Smooth muscle cell (in vitro differentiated cells): ENCODE measurements around the gene RPS6KA2. TPM values are rescaled to one million over a fixed set of nuclear protein-coding genes. Genes with fewer than 3 reads are reported as not detected.

Source experiments
- DNase-seq: peaks from one replicate; lab custom pipeline; 2025; ENCODE audit not compliant: unreplicated experiment; lab: John Stamatoyannopoulos, UW
- H2AFZ ChIP-seq: fragments of 200-600 bp; sonication (generic); 2 replicates; pipeline ENCODE4 v1.6.0; 2016; ENCODE audit warnings: antibody characterized with exemption, low read depth, mild to moderate bottlenecking
- H3F3A ChIP-seq: fragments of 200-600 bp; sonication (generic); 2 replicates; pipeline ENCODE4 v1.6.0; 2017; ENCODE audit warnings: antibody characterized with exemption, low read depth
- H3K27ac ChIP-seq: fragments of 200-600 bp; sonication (generic); 2 replicates; pipeline ENCODE4 v1.5.1; 2016; ENCODE audit warnings: low read depth, mild to moderate bottlenecking
- H3K27me3 ChIP-seq: fragments of 200-600 bp; sonication (generic); 2 replicates; pipeline ENCODE4 v1.6.1; 2016; ENCODE audit warnings: low read depth, mild to moderate bottlenecking
- H3K36me3 ChIP-seq: fragments of 200-600 bp; sonication (generic); 2 replicates; pipeline ENCODE4 v1.5.1; 2016; ENCODE audit warnings: low read depth
- H3K4me1 ChIP-seq: fragments of 200-600 bp; sonication (generic); 2 replicates; pipeline ENCODE4 v1.5.1; 2016; ENCODE audit warnings: low read depth
- H3K4me2 ChIP-seq: fragments of 200-600 bp; sonication (generic); 2 replicates; pipeline ENCODE4 v1.6.0; 2016; ENCODE audit warnings: mild to moderate bottlenecking
- H3K4me3 ChIP-seq: fragments of 200-600 bp; sonication (generic); 2 replicates; pipeline ENCODE4 v1.5.1; 2016; ENCODE audit warnings: mild to moderate bottlenecking
- H3K79me2 ChIP-seq: fragments of 200-600 bp; sonication (generic); 2 replicates; pipeline ENCODE4 v1.6.0; 2016; ENCODE audit warnings: low read depth, mild to moderate bottlenecking
- H3K9ac ChIP-seq: fragments of 200-600 bp; sonication (generic); 2 replicates; pipeline ENCODE4 v1.6.0; 2016; ENCODE audit warnings: low read depth
- H3K9me3 ChIP-seq: fragments of 200-600 bp; sonication (generic); replicated peaks from 2 replicates; pipeline ENCODE4 v1.5.1; 2016; ENCODE audit warnings: low read depth
- H4K20me1 ChIP-seq: fragments of 200-600 bp; sonication (generic); 2 replicates; pipeline ENCODE4 v1.6.0; 2016; ENCODE audit warnings: low read depth
- WGBS: methylation state at CpG from one replicate; pipeline ENCODE4 v1.1.7; 2016; ENCODE audit warnings: low lambda C conversion rate; 5-methylcytosine and 5-hydroxymethylcytosine counted together
- polyA plus RNA-seq: library from polyadenylated mRNA; unstranded; fragments of >200 nt; fragmentation: Nextera tagmentation; extraction: Ambion mirVana; gene quantifications from 2 replicates; pipeline ENCODE4 v1.2.1, GENCODE V29; 2016
- total RNA-seq: library from RNA; depleted of rRNA; stranded (reverse); fragments of >200 nt; gene quantifications from 2 replicates; pipeline ENCODE4 v1.2.3, GENCODE V29; 2014
- TF ChIP-seq, protein P1 (sequence below): fragments of 200-600 bp; sonication (generic); IDR thresholded peaks from 2 replicates; pipeline ENCODE4 v1.5.1; 2017; ENCODE audit warnings: borderline replicate concordance, mild to moderate bottlenecking, antibody characterized with exemption; ENCODE audit not compliant: insufficient read depth, poor library complexity, severe bottlenecking

The RPS6KA2 gene
- total and polyA plus RNA-seq, 2 experiments from 2014 or later = 7.8 to 10.4 TPM

DNA sequence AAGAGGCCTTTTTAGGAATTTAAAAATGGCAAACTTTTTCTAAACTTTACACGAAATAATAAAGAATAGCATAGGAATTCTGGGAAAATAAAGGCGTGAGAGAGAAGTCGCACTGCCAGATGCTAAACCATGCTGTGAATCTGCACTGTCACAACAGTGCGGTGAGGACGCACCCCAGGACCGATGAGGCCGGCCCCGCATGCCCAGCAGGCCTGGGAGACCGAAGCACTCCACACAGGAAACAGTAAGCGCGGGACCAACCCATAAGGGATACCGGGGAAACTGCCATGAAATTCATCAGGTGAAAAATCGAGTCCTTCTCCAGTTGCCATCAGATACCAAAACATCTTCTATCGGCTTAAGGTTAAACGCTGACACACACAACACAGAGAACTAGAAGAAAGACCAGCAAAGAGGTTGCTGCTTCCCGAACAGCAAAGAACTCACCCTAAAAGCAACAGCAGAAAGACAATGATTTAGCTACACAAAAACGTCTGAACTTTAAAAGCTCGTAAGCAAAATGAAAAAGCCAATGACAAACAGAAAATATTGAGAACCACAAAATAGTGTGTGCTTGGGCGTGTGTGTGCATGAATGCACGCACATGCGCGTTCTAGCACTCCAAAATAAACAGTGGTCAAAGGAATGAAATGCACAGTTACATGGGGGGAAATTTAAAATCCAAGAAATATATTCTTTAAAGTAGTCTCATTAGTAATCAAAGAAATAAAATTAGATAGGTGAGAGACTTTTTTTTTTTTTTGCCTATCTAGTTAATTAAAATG lies 55.9 kb downstream of the RPS6KA2 start:
- Histone ChIP-seq H3K27me3 (no peaks in the 10 kb centered on the region), H3K4me2 (no peak overlapping the region), H3K27ac (no peak overlapping the region), H3K4me1 (peaks cover 8% of the 10 kb centered on the region), H3K9me3 (no peaks in the 10 kb centered on the region), H3F3A (no peaks in the 10 kb centered on the region), H3K4me3 (no peak overlapping the region), H3K79me2 (no peaks in the 10 kb centered on the region), H2AFZ (no peak overlapping the region), H3K36me3 (no peaks in the 10 kb centered on the region), H4K20me1 (peaks cover 34% of the 10 kb centered on the region), H3K9ac (no peak overlapping the region)
- 91% methylated on average over 22 of the region's 22 CpGs for WGBS
- TF ChIP-seq, protein P1, sequence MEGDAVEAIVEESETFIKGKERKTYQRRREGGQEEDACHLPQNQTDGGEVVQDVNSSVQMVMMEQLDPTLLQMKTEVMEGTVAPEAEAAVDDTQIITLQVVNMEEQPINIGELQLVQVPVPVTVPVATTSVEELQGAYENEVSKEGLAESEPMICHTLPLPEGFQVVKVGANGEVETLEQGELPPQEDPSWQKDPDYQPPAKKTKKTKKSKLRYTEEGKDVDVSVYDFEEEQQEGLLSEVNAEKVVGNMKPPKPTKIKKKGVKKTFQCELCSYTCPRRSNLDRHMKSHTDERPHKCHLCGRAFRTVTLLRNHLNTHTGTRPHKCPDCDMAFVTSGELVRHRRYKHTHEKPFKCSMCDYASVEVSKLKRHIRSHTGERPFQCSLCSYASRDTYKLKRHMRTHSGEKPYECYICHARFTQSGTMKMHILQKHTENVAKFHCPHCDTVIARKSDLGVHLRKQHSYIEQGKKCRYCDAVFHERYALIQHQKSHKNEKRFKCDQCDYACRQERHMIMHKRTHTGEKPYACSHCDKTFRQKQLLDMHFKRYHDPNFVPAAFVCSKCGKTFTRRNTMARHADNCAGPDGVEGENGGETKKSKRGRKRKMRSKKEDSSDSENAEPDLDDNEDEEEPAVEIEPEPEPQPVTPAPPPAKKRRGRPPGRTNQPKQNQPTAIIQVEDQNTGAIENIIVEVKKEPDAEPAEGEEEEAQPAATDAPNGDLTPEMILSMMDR = no peak
- DNase-seq = no peak

DNA sequence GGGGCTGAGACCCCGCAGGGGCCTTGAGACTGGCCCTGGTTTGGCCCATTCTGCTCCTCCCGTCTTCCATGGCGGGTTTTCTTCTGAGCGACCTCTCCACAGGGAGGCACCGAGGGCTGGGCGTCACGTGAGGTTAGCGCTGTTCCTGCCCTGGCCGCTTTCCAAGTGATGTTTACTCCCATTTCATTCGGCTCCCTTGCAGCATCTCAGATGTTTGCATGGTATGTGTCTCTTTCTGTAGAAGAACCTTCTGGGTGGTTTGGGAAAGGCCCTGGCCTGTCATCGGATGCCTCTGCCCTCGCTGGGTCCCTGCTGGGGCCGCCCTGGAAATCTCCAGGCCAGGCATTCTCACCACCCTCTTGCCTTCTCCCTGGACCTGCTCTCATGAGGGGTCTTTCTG lies 57.8 kb downstream of the RPS6KA2 start:
- no peaks in the 10 kb centered on the region for H3K9me3 ChIP-seq
- H3K9ac ChIP-seq = no peak overlapping the region
- H3K27me3 ChIP-seq = no peaks in the 10 kb centered on the region
- no peak overlapping the region for H3K4me3 ChIP-seq
- H3K27ac ChIP-seq = no peak overlapping the region
- peaks cover 8% of the 10 kb centered on the region for H3K4me1 ChIP-seq
- no peak overlapping the region for H2AFZ ChIP-seq
- H3K79me2 ChIP-seq = no peaks in the 10 kb centered on the region
- TF ChIP-seq, protein P1 = no peak
- H3F3A ChIP-seq = no peaks in the 10 kb centered on the region
- WGBS = 98% methylated on average over 13 of the region's 13 CpGs
- DNase-seq = no peak
- no peaks in the 10 kb centered on the region for H3K36me3 ChIP-seq
- peaks cover 53% of the 10 kb centered on the region for H4K20me1 ChIP-seq
- no peak overlapping the region for H3K4me2 ChIP-seq

DNA sequence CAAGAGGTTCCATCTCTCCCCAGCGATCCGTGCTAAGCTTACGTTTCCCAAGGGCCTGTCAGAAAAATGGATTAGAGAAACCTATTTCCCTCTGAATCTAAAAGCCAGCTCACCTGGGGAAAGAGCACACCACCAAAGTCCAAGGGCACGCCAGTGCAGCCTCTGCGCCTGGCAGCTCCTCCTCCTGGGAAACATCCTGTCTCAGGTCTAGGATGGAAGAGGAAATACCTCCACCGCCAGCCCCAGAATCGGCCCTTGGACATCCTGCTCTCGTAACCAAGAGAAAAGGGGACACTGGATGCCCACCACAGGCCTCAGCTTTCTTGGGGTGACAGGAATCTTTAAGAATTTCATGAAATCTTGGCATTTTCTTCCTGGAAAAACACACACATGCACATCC lies 59.2 kb downstream of the RPS6KA2 start:
- H3K4me1 ChIP-seq = peaks cover 7% of the 10 kb centered on the region
- H2AFZ ChIP-seq = no peak overlapping the region
- no peak overlapping the region for H3K27ac ChIP-seq
- H3K27me3 ChIP-seq = no peaks in the 10 kb centered on the region
- no peak for DNase-seq
- H3K4me3 ChIP-seq = no peak overlapping the region
- H3K9ac ChIP-seq = no peak overlapping the region
- no peaks in the 10 kb centered on the region for H3F3A ChIP-seq
- no peaks in the 10 kb centered on the region for H3K9me3 ChIP-seq
- TF ChIP-seq, protein P1 = no peak
- H4K20me1 ChIP-seq = peaks cover 53% of the 10 kb centered on the region
- H3K4me2 ChIP-seq = no peak overlapping the region
- WGBS = 97% methylated on average over 8 of the region's 8 CpGs
- no peaks in the 10 kb centered on the region for H3K36me3 ChIP-seq
- no peaks in the 10 kb centered on the region for H3K79me2 ChIP-seq

DNA sequence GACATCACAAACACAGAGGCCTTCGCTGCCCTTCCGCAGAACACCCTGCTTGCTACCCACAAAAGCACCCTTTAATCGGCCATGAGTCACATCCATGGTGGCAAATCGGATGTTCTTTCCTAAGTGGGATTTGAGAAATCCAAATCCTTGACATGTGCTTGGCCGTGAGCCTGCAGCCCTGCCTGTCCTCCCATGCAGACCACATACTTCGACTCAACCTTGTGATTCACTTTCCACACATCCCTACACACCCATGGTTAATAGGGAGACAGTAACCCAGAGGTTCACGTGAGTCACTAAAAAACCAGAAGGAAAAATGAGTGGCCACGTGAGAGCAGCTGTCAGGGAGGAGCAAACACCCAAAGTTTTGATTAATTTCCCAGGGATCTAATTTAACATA lies 59.9 kb downstream of the RPS6KA2 start:
- peaks cover 46% of the 10 kb centered on the region for H4K20me1 ChIP-seq
- TF ChIP-seq, protein P1 = no peak
- H3K27me3 ChIP-seq = no peaks in the 10 kb centered on the region
- no peak for DNase-seq
- H3K79me2 ChIP-seq = no peaks in the 10 kb centered on the region
- H3K4me3 ChIP-seq = no peak overlapping the region
- peaks cover 2% of the 10 kb centered on the region for H3K4me1 ChIP-seq
- H3K36me3 ChIP-seq = no peaks in the 10 kb centered on the region
- H3K9me3 ChIP-seq = no peaks in the 10 kb centered on the region
- H3K27ac ChIP-seq = no peak overlapping the region
- no peak overlapping the region for H3K9ac ChIP-seq
- no peaks in the 10 kb centered on the region for H3F3A ChIP-seq
- no peak overlapping the region for H3K4me2 ChIP-seq
- 15% methylated on average over 8 of the region's 8 CpGs for WGBS
- H2AFZ ChIP-seq = no peak overlapping the region
